ENCODE data around the gene NYNRIN. TPM values are rescaled to one million over a fixed set of nuclear protein-coding genes. Genes with fewer than 3 reads are reported as not detected.

The NYNRIN gene
- total and polyA plus RNA-seq, 2 of the 4 experiments (the other 2 are of a cell fraction) = 2.2 to 5.4 TPM

DNA sequence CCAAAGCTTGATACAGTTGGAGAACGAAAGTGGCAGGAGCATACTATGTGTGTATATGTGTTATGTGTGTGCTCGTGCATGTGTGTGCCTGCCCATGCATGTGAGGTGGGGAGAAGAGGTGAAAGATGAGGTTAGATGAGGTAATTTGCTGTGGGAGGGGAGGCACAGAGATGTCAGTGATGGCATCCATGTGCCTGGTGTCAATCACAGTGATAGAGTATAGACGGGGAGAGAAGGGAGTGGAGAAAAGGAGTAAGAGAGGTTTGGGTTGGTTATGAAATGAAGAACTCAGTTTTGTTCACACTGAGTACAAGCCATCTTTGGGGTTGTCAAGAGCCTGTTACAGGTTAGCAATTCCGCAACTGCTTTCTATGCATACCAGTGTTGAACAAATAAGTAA, 14.6 kb upstream of the NYNRIN start:
- H2AK5ac ChIP-seq (ENCODE audit: low read depth, low read length) = no peak overlapping the region
- no peak overlapping the region for H4K91ac ChIP-seq (ENCODE audit: insufficient read depth, low read depth, low read length)
- H2BK5ac ChIP-seq (ENCODE audit: low read depth, low read length, poor library complexity, severe bottlenecking) = no peak overlapping the region
- H3K14ac ChIP-seq (replicated peaks; ENCODE audit: low read depth, low read length) = no peak overlapping the region; the same call in 1 of the 2 replicates
- H4K20me1 ChIP-seq (ENCODE audit: insufficient read depth, low read length) = 0 out of 2 replicates have a peak, but pooled peaks cover 3% of the 10 kb centered on the region
- POLR2A ChIA-PET (ENCODE audit: unreplicated experiment) = no interaction called here
- no peak overlapping the region for H2AFZ ChIP-seq (replicated peaks; ENCODE audit: low read length, poor library complexity)
- H3K36me3 ChIP-seq (ENCODE audit: control insufficient read depth, insufficient read depth, low read length) = no peaks in the 10 kb centered on the region
- H4K5ac ChIP-seq (ENCODE audit: low read depth, low read length) = no peak overlapping the region
- no peak for ATAC-seq (ENCODE audit: low read depth)
- BruUV-seq (replicated peaks) = no TSS peak
- in situ Hi-C loops (cut with MboI; ENCODE audit: low sequenced_read_pairs) = no loop called here
- no peak overlapping the region for H3K27ac ChIP-seq (ENCODE audit: insufficient read depth, low read length)
- dilution Hi-C loops (cut with HindIII; ENCODE audit: low sequenced_read_pairs, unreplicated experiment) = no loop called here
- no peaks in the 10 kb centered on the region for H3K9me3 ChIP-seq (ENCODE audit: control insufficient read depth, insufficient read depth, low read length)
- DNase-seq = no peak
- H3K4me2 ChIP-seq (ENCODE audit: low read depth, low read length) = no peak overlapping the region
- H2AK9ac ChIP-seq (replicated peaks; ENCODE audit: low read depth, low read length, poor library complexity) = no peak overlapping the region
- H2BK120ac ChIP-seq (ENCODE audit: low read depth, low read length) = no peak overlapping the region
- H3K4ac ChIP-seq (ENCODE audit: low read depth, low read length) = no peak overlapping the region
- no peak for TF ChIP-seq FOS (IDR thresholded peaks at IDR 0.05; ENCODE audit: low read depth, low read length)
- no peak for TF ChIP-seq MAZ (IDR thresholded peaks at IDR 0.05; ENCODE audit: borderline replicate concordance, low read depth, low read length)
- TF ChIP-seq RFX5 (IDR thresholded peaks at IDR 0.05; ENCODE audit: low read depth, low read length) = no peak
- TF ChIP-seq, protein P1, sequence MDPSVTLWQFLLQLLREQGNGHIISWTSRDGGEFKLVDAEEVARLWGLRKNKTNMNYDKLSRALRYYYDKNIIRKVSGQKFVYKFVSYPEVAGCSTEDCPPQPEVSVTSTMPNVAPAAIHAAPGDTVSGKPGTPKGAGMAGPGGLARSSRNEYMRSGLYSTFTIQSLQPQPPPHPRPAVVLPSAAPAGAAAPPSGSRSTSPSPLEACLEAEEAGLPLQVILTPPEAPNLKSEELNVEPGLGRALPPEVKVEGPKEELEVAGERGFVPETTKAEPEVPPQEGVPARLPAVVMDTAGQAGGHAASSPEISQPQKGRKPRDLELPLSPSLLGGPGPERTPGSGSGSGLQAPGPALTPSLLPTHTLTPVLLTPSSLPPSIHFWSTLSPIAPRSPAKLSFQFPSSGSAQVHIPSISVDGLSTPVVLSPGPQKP (IDR thresholded peaks at IDR 0.05; ENCODE audit: borderline replicate concordance, low read depth, low read length) = no peak
- TF ChIP-seq CHD1 (IDR thresholded peaks at IDR 0.05; ENCODE audit: low read depth, low read length) = no peak
- no peak for TF ChIP-seq SMC3 (IDR thresholded peaks at IDR 0.05; ENCODE audit: low read depth, low read length)
- TF ChIP-seq, protein P2, sequence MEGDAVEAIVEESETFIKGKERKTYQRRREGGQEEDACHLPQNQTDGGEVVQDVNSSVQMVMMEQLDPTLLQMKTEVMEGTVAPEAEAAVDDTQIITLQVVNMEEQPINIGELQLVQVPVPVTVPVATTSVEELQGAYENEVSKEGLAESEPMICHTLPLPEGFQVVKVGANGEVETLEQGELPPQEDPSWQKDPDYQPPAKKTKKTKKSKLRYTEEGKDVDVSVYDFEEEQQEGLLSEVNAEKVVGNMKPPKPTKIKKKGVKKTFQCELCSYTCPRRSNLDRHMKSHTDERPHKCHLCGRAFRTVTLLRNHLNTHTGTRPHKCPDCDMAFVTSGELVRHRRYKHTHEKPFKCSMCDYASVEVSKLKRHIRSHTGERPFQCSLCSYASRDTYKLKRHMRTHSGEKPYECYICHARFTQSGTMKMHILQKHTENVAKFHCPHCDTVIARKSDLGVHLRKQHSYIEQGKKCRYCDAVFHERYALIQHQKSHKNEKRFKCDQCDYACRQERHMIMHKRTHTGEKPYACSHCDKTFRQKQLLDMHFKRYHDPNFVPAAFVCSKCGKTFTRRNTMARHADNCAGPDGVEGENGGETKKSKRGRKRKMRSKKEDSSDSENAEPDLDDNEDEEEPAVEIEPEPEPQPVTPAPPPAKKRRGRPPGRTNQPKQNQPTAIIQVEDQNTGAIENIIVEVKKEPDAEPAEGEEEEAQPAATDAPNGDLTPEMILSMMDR (conservative IDR thresholded peaks at IDR 0.05; ENCODE audit: low read depth, low read length) = no peak
- TF ChIP-seq, protein P3, sequence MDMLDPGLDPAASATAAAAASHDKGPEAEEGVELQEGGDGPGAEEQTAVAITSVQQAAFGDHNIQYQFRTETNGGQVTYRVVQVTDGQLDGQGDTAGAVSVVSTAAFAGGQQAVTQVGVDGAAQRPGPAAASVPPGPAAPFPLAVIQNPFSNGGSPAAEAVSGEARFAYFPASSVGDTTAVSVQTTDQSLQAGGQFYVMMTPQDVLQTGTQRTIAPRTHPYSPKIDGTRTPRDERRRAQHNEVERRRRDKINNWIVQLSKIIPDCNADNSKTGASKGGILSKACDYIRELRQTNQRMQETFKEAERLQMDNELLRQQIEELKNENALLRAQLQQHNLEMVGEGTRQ (IDR thresholded peaks at IDR 0.05; ENCODE audit: low read depth, low read length) = no peak
- TF ChIP-seq RCOR1 (IDR thresholded peaks at IDR 0.05; ENCODE audit: insufficient replicate concordance, low read length) = no peak
- no peak for TF ChIP-seq CEBPB (IDR thresholded peaks at IDR 0.05; ENCODE audit: low read depth, low read length)
- no peak for TF ChIP-seq RAD21 (IDR thresholded peaks at IDR 0.05; ENCODE audit: low read length)
- no peak for TF ChIP-seq MXI1 (IDR thresholded peaks at IDR 0.05; ENCODE audit: borderline replicate concordance, low read depth, low read length)
- TF ChIP-seq POLR2A (IDR thresholded peaks at IDR 0.05; ENCODE audit: low read depth, low read length) = no peak
- no peak for TF ChIP-seq BHLHE40 (IDR thresholded peaks at IDR 0.05; ENCODE audit: low read depth, low read length)
- TF ChIP-seq NFE2L2 (IDR thresholded peaks at IDR 0.05; ENCODE audit: low read depth, low read length) = no peak
- no peak for TF ChIP-seq MAFK (IDR thresholded peaks at IDR 0.05; ENCODE audit: low read depth, low read length)
- no peak overlapping the region for H3K9ac ChIP-seq (ENCODE audit: low read depth, low read length)
- H3K18ac ChIP-seq (ENCODE audit: low read depth, low read length) = no peak overlapping the region
- peaks cover 3% of the 10 kb centered on the region for H3K4me1 ChIP-seq (ENCODE audit: control insufficient read depth, insufficient read depth, low read length)
- no peak overlapping the region for H3K56ac ChIP-seq (ENCODE audit: extremely low read depth, insufficient read depth, low read length)
- peaks cover 10% of the 10 kb centered on the region for H3K27me3 ChIP-seq (ENCODE audit: control insufficient read depth, insufficient read depth, low read length)
- intact Hi-C loops (cut with micrococcal nuclease) = no loop called here
- CTCF ChIA-PET = interaction anchor here (0.6 kb wide), 1 partner anchor 13 kb away, joined by 3 read pairs; no protein-coding TSS in a partner anchor
- no peak overlapping the region for H3K4me3 ChIP-seq (ENCODE audit: insufficient read depth, low read depth, low read length)
- WGBS, 2 experiments (ENCODE audit: extremely low coverage in 2 of 2, insufficient read length in 1 of 2) = 72 to 100% methylated on average over 1 to 3 of the region's 4 CpGs
- H2BK15ac ChIP-seq (ENCODE audit: low read depth, low read length) = no peak overlapping the region
- no peak overlapping the region for H3K23ac ChIP-seq (ENCODE audit: low read depth, low read length)
- no peaks in the 10 kb centered on the region for H3K79me1 ChIP-seq (ENCODE audit: low read depth in 1 of 2, low read length in 2 of 2)
- peaks cover 3% of the 10 kb centered on the region; the same call in 1 of the 2 replicates for H3K9me1 ChIP-seq (ENCODE audit: insufficient read depth, low read length)
- H4K8ac ChIP-seq (ENCODE audit: low read depth in 2 of 2, low read length in 2 of 2) = no peak overlapping the region
- H2BK20ac ChIP-seq (ENCODE audit: low read depth, low read length) = no peak overlapping the region

All from IMR-90 (cell line).